ENCODE results near the gene ERI3. TPM values are rescaled to one million over a fixed set of nuclear protein-coding genes. Genes with fewer than 3 reads are reported as not detected.

Gene ERI3, protein sequence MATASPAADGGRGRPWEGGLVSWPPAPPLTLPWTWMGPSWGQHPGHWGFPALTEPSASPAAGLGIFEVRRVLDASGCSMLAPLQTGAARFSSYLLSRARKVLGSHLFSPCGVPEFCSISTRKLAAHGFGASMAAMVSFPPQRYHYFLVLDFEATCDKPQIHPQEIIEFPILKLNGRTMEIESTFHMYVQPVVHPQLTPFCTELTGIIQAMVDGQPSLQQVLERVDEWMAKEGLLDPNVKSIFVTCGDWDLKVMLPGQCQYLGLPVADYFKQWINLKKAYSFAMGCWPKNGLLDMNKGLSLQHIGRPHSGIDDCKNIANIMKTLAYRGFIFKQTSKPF
- polyA plus RNA-seq (2013, experiment 1 of 2), result 48.4 TPM
- polyA plus RNA-seq (2013, experiment 2 of 2), result 42.7 TPM

DNA sequence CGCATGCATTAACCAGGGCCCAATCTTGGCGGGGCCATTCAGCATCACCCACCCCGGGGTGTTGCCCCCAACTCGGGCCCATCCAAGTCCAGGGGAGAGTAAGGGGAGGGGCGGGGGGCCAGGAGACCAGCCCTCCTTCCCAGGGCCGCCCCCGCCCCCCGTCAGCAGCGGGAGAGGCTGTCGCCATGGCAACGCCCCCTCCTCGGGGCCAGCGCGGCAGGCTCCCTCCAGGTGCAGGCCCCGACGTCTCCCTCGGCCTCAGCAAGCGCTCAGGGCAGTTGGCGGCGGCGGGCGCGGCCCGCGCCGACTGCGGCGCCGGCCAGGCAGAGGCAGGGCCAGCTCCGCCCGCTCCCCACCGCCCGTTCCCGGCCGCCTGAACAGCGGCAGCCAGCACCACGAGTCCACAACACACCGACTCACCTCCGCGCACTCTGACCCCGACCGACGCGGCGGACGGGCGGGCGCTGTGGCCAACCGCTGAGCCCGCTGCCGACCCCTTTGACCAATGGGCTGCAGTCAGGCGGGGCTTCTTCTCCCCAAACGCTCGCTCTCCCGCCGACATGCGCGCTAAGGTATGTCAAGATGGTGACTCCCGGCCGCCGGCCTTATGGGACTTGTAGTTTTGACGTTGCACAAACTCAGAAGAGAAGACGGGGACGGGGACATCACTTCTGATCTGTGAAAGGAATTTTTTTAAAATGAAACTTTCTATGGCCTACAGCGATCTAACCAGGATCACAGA lies at the start of gene ERI3:
Gene ERI3, minus strand, starts transcription at position 418 of the 742 bp plus-strand sequence. Its CDS starts 231 bp downstream, at position 187.
- peak within 1 kb of the TSS; percentile 80 for H3K4me3 ChIP-seq (ENCODE audit: extremely low read depth, insufficient read depth, low read length, poor library complexity, severe bottlenecking)
- H3K27ac ChIP-seq (ENCODE audit: low read depth, low read length, severe bottlenecking), result peak within 1 kb of the TSS; percentile 74
- H3K4me1 ChIP-seq (ENCODE audit: control insufficient read depth, insufficient read depth, low read length, poor library complexity, severe bottlenecking), result peaks cover 12% of the 10 kb centered on the region
- H3K9me3 ChIP-seq (ENCODE audit: control insufficient read depth, low read length), result no peaks in the 10 kb centered on the region
- WGBS, 2 experiments (ENCODE audit: insufficient coverage in 2 of 2), result 0% methylated on average over 35 to 44 of the region's 65 CpGs
- H3K36me3 ChIP-seq (ENCODE audit: control insufficient read depth, insufficient read depth, low read length), result peaks cover under 1% of the 10 kb centered on the region

DNA sequence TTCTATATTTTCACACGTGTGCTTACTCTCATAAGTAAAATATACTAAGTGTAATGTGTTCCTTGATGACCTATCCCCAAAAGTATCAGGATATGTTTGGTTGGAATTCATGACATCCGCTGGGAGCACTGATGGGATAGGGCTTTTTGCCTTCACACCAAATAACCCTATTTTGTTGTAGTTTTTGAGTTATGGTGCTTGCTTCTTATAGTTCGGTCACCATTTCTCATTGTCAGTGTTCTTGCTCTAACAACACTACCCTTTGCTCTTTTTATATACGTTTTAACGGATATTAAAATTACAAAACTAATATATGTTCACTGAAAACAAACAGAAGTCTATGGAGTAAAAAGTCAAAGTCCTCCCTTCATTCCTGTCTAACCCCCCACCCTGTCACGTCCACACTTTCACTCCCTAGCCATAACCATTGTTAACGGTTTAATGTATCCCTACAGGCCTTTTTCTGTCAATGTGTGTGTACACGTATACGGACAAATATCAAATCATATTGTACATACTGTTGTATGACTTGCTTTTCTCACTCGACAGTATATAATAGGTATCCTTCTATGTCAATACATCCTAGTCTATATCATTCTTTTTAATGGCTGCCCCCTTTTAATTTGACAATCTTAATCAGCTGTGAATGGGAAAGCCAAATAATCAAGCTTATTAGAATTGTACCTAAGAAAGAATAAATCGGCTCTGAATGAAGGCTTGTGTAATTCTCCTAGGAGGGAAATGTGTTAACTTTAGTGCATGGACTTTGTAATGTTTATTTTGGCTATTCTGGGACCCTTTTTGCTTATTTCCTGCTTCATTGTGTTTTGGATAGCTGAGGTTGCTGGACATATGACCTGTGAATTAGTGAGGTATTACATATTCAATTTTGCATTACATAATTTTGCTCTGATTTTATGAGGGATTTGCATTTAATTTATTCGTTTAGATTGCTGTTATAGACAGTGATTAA lies 46.5 kb upstream of the ERI3 start:
- Histone ChIP-seq H3K9me3 (ENCODE audit: control insufficient read depth, low read length) (no peaks in the 10 kb centered on the region), H3K4me3 (ENCODE audit: extremely low read depth, insufficient read depth, low read length, poor library complexity, severe bottlenecking) (no peak overlapping the region), H3K4me1 (ENCODE audit: control insufficient read depth, insufficient read depth, low read length, poor library complexity, severe bottlenecking) (peaks cover 3% of the 10 kb centered on the region), H3K36me3 (ENCODE audit: control insufficient read depth, insufficient read depth, low read length) (no peaks in the 10 kb centered on the region), H3K27ac (ENCODE audit: low read depth, low read length, severe bottlenecking) (no peak overlapping the region)
- 83% methylated on average over 4 of the region's 12 CpGs; no CpG with 5 or more reads in 1 of the 2 experiments for WGBS, 2 experiments (ENCODE audit: insufficient coverage in 2 of 2)

DNA sequence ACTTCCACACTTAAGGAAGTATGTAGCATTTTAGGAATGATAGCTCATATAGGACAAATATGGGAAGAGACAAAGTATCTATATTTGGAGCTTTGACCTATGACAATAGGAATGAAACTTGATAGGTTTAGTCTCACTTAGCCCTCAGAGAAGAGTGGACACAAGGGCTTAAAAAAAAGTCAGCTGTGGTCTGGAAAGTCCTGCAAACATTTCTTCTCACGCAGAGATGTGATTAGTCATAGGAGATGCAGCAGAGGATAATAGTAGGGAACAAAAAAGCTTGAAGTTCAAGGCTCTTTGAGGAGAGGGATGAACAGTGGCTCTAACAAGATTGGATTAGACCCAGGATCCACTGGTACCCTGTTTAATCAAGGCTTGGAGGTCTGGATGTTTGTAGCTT lies 35.2 kb upstream of the ERI3 start:
- Histone ChIP-seq H3K36me3 (ENCODE audit: control insufficient read depth, insufficient read depth, low read length) (no peaks in the 10 kb centered on the region), H3K9me3 (ENCODE audit: control insufficient read depth, low read length) (no peaks in the 10 kb centered on the region), H3K4me3 (ENCODE audit: extremely low read depth, insufficient read depth, low read length, poor library complexity, severe bottlenecking) (no peak overlapping the region), H3K27ac (ENCODE audit: low read depth, low read length, severe bottlenecking) (no peak overlapping the region), H3K4me1 (ENCODE audit: control insufficient read depth, insufficient read depth, low read length, poor library complexity, severe bottlenecking) (peaks cover 9% of the 10 kb centered on the region)
- WGBS, 2 experiments (ENCODE audit: insufficient coverage in 2 of 2), result 50% methylated on average over 1 of the region's 1 CpG

DNA sequence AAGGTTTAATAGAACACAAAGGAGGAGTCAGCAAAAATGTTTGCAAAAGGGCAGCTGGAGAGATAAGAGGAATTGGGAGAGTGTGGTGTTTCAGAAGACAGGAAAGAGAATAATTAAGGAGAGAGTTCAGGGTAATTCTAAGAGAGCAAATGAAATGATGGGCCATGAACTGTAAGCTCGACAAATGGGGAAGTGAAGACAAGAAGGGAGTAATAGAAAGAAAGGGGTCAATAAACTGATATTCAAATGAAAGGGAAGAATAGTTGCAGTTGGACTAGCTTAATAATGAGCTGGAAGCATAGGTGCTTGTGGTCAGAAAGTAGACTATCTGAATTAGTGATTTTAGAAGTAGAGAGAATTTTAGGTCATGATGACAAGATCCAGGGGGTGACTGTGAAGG lies 34.4 kb upstream of the ERI3 start:
- peaks cover 9% of the 10 kb centered on the region for H3K4me1 ChIP-seq (ENCODE audit: control insufficient read depth, insufficient read depth, low read length, poor library complexity, severe bottlenecking)
- no peaks in the 10 kb centered on the region for H3K9me3 ChIP-seq (ENCODE audit: control insufficient read depth, low read length)
- H3K4me3 ChIP-seq (ENCODE audit: extremely low read depth, insufficient read depth, low read length, poor library complexity, severe bottlenecking), result no peak overlapping the region
- H3K27ac ChIP-seq (ENCODE audit: low read depth, low read length, severe bottlenecking), result no peak overlapping the region
- no peaks in the 10 kb centered on the region for H3K36me3 ChIP-seq (ENCODE audit: control insufficient read depth, insufficient read depth, low read length)
- 95 to 100% methylated on average over 1 of the region's 1 CpG for WGBS, 2 experiments (ENCODE audit: insufficient coverage in 2 of 2)

DNA sequence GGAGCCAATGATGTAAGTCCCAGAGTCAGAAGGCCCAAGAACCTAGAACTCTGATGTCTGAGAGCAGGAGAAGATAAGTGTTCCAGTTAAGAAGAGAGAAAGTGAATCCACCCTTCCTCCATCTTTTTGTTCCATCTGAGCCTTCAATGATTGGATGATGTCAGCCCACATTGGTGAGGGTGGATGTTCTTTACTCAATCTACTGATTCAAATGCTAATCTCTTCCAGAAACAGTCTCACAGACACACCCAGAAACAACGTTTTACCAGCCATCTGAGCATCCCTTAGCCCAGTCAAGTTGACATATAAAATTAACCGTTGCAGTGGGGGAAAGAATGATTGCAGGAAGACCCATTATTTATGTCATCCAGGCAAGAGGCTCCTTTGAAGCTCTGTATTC lies 33.5 kb upstream of the ERI3 start:
- 100% methylated on average over 1 of the region's 2 CpGs; no CpG with 5 or more reads in 1 of the 2 experiments for WGBS, 2 experiments (ENCODE audit: insufficient coverage in 2 of 2)
- no peaks in the 10 kb centered on the region for H3K9me3 ChIP-seq (ENCODE audit: control insufficient read depth, low read length)
- no peak overlapping the region for H3K27ac ChIP-seq (ENCODE audit: low read depth, low read length, severe bottlenecking)
- peaks cover 9% of the 10 kb centered on the region for H3K4me1 ChIP-seq (ENCODE audit: control insufficient read depth, insufficient read depth, low read length, poor library complexity, severe bottlenecking)
- H3K36me3 ChIP-seq (ENCODE audit: control insufficient read depth, insufficient read depth, low read length), result no peaks in the 10 kb centered on the region
- no peak overlapping the region for H3K4me3 ChIP-seq (ENCODE audit: extremely low read depth, insufficient read depth, low read length, poor library complexity, severe bottlenecking)

DNA sequence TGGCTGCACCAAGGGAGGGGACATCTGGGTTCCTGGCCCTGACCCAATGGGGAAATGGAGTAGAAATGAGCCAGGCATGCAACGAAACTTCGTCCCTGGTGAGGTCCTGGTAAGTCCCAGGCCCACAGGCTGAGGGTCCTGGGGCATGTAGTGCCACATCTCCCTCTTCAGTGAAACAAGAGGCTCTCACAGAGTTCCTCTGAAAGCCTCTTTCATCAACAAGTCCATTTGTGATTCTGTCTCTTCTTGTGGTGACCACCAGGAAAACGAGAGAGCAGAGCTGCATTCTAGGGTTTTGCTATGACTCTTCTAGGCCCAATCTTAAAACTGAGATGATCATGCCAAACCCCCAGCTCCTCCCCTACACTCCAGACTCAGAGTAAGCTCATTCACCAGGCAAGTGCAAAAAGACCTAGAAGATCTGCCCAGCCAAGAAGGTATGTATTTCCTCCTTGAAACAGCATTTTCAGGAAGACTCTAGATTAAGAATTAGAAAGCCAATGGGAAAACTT lies 25.7 kb upstream of the ERI3 start:
- no peak overlapping the region for H3K27ac ChIP-seq (ENCODE audit: low read depth, low read length, severe bottlenecking)
- WGBS, 2 experiments (ENCODE audit: insufficient coverage in 2 of 2), result 92% methylated on average over 3 of the region's 3 CpGs; no CpG with 5 or more reads in 1 of the 2 experiments
- no peaks in the 10 kb centered on the region for H3K36me3 ChIP-seq (ENCODE audit: control insufficient read depth, insufficient read depth, low read length)
- no peaks in the 10 kb centered on the region for H3K4me1 ChIP-seq (ENCODE audit: control insufficient read depth, insufficient read depth, low read length, poor library complexity, severe bottlenecking)
- H3K9me3 ChIP-seq (ENCODE audit: control insufficient read depth, low read length), result no peaks in the 10 kb centered on the region
- H3K4me3 ChIP-seq (ENCODE audit: extremely low read depth, insufficient read depth, low read length, poor library complexity, severe bottlenecking), result no peak overlapping the region

DNA sequence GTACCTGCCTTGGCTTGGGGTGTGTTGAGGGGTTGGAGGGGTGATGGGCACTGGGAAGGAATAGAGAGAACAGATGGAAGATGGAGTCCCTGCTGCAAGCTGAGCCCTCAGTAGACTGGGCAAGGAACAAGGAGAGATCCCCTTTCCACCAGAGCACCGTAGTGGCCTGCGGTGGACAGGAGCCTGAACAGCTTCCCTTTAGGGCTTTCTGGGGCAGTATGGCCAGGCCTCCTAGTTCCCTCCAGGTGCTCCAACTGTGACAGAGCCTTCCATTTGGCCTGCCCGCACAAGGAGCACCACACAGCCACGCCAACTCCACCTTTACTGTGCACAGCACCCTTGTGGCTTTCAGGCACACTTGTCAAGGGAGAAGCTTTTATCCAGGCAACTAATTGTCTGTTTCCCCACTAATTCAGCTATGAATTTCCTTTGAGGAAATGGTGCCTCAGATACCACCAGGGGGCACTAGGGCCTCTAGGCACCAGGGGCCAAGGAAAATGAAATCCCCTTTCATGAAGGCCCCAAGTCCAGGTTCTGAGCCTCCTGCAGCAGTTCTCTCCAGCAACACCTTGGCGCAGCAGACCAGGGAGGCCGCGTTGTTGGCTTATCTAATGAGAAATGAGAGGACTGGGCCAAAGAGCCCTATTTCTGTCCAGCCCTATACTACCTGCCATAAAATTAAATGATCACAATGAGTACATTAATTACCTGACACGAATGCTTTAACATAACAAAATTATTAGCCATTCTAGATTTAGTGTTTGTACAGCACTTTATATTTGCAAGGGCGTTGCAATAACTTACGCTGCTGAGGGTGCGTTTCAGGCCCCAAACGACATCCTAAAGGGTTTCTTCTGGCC lies 23.1 kb upstream of the ERI3 start:
- no peak overlapping the region for H3K27ac ChIP-seq (ENCODE audit: low read depth, low read length, severe bottlenecking)
- no peaks in the 10 kb centered on the region for H3K36me3 ChIP-seq (ENCODE audit: control insufficient read depth, insufficient read depth, low read length)
- H3K9me3 ChIP-seq (ENCODE audit: control insufficient read depth, low read length), result no peaks in the 10 kb centered on the region
- no peaks in the 10 kb centered on the region for H3K4me1 ChIP-seq (ENCODE audit: control insufficient read depth, insufficient read depth, low read length, poor library complexity, severe bottlenecking)
- WGBS, 2 experiments (ENCODE audit: insufficient coverage in 2 of 2), result 70 to 72% methylated on average over 8 to 10 of the region's 12 CpGs
- no peak overlapping the region for H3K4me3 ChIP-seq (ENCODE audit: extremely low read depth, insufficient read depth, low read length, poor library complexity, severe bottlenecking)

DNA sequence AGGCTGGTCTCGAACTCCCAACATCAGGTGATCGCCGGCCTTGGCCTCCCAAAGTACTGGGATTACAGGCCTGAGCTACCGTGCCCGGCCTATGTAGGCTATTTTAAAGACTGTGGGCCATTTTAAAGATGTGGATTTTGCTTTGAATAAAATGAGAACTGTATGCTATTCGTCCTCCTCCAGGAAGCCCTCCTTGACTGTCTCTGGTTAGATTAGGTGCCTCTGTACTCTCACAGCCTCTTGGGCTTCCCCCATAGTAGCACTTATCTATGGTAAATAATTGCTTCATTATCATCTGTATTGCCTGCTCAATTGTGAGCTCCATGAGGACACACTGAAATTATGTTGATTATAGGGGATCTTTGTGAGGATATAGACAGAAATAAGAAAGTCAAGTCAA lies 20.5 kb upstream of the ERI3 start:
- Histone ChIP-seq H3K4me3 (ENCODE audit: extremely low read depth, insufficient read depth, low read length, poor library complexity, severe bottlenecking) (no peak overlapping the region), H3K27ac (ENCODE audit: low read depth, low read length, severe bottlenecking) (no peak overlapping the region), H3K9me3 (ENCODE audit: control insufficient read depth, low read length) (no peaks in the 10 kb centered on the region), H3K36me3 (ENCODE audit: control insufficient read depth, insufficient read depth, low read length) (no peaks in the 10 kb centered on the region), H3K4me1 (ENCODE audit: control insufficient read depth, insufficient read depth, low read length, poor library complexity, severe bottlenecking) (no peaks in the 10 kb centered on the region)
- WGBS, 2 experiments (ENCODE audit: insufficient coverage in 2 of 2), result 95 to 100% methylated on average over 2 to 6 of the region's 6 CpGs

DNA sequence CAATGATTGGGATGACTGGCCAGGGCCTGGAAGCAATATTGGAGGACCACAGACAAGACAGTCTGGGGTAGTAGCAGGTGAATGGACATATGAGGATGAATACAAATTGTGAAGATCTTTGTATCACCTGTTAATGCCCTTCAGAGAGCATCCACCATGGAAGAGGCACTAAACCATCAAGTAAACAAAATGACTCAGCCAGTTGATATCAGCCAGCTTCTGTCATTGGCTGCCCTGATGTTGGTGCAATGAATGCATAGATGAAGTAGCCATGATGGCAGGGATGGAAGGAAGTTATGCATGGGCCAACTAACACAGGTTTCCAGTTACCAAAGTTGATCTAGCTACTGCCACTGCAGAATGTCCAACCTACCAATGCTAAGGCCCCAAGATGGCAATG lies 16.1 kb upstream of the ERI3 start:
- no peaks in the 10 kb centered on the region for H3K9me3 ChIP-seq (ENCODE audit: control insufficient read depth, low read length)
- no peak overlapping the region for H3K27ac ChIP-seq (ENCODE audit: low read depth, low read length, severe bottlenecking)
- no peaks in the 10 kb centered on the region for H3K4me1 ChIP-seq (ENCODE audit: control insufficient read depth, insufficient read depth, low read length, poor library complexity, severe bottlenecking)
- H3K4me3 ChIP-seq (ENCODE audit: extremely low read depth, insufficient read depth, low read length, poor library complexity, severe bottlenecking), result no peak overlapping the region
- H3K36me3 ChIP-seq (ENCODE audit: control insufficient read depth, insufficient read depth, low read length), result no peaks in the 10 kb centered on the region
